ENCODE measurements around the gene CLDN3.

Gene CLDN3

DNA sequence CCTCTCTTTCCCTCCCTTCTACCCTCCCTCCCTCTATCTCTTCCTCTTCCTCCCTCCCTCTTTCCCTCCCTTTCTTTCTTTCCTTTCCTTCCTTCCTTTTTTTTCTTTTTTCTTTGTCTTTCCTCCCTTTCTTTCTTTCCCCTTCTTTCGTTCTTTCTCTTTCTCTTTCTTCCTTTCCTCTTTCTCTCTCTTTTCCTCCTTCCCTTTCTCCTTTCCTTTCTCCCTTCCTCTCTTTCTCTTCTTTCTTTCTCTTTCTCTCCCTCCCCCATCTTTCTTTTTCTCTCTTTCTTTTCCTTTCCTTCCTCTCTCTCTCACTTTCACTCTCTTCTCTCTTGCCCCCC is 7.4 kb downstream of the CLDN3 start:
- Histone ChIP-seq H3K36me3 (replicated peaks) (no peaks in the 10 kb centered on the region), H3K27me3 (replicated peaks) (no peaks in the 10 kb centered on the region), H3K4me3 (ENCODE audit: low read depth, low read length) (no peak overlapping the region), H3K27ac (no peak overlapping the region)
- TF ChIP-seq CTCF (IDR thresholded peaks at IDR 0.05; ENCODE audit: low read depth, low read length, missing control alignments) = no peak
- no peak for DNase-seq
- in situ Hi-C loops (cut with HindIII; ENCODE audit: low pct_ligation_motif_present, low sequenced_read_pairs) = no loop called here

- no peak for DNase-seq
- H3K4me3 ChIP-seq (ENCODE audit: low read depth, low read length) = no peak overlapping the region
- H3K36me3 ChIP-seq (replicated peaks) = no peaks in the 10 kb centered on the region
- in situ Hi-C loops (cut with HindIII; ENCODE audit: low pct_ligation_motif_present, low sequenced_read_pairs) = no loop called here
- no peaks in the 10 kb centered on the region for H3K27me3 ChIP-seq (replicated peaks)
- H3K27ac ChIP-seq = no peak overlapping the region
- no peak for TF ChIP-seq CTCF (IDR thresholded peaks at IDR 0.05; ENCODE audit: low read depth, low read length, missing control alignments)
These were observed 8.0 kb downstream of the CLDN3 start for GRCh38 chr7:73761854-73762658.

GRCh38 chr7:73758581-73759138 is 11.4 kb downstream of the CLDN3 start:
- TF ChIP-seq CTCF (IDR thresholded peaks at IDR 0.05; ENCODE audit: low read depth, low read length, missing control alignments) = no peak
- Histone ChIP-seq H3K27me3 (replicated peaks) (no peaks in the 10 kb centered on the region), H3K36me3 (replicated peaks) (no peaks in the 10 kb centered on the region), H3K4me3 (ENCODE audit: low read depth, low read length) (no peak overlapping the region), H3K27ac (no peak overlapping the region)
- DNase-seq = no peak
- in situ Hi-C loops (cut with HindIII; ENCODE audit: low pct_ligation_motif_present, low sequenced_read_pairs) = no loop called here

DNA sequence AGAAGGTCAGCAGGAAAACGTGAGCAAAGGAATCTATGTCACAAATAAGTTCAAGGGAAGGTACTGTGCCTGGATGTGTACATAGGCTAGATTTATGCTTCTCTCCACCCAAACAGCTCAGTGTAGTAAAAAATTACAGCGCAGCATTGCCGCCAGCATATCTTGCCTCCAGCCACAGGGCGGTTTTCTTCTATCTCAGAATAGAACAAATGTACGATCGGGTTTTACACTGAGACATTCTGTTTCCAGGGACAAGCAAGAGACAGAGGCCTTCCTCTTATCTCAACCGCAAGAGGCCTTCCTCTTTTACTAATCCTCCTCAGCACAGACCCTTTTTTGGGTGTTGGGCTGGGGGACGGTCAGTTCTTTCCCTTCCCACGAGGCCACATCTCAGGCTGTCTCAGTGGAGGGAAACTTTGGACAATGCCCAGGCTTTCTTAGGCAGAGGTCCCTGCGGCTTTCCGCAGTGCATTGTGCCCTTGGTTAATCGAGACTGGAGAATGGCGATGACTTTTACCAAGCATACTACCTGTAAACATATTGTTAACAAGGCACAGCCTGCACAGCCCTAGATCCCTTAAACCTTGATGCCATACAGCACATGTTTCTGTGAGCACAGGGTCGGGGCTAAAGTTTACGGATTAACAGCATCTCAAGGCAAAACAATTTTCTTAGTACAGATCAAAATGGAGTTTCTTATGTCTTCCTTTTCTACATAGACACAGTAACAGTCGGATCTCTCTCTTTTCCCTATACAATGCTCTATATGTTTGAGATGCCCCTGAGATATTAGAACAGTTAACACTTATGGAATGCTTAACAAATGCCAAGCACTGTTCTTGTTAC is 19.9 kb downstream of the CLDN3 start:
- DNase-seq = no peak
- in situ Hi-C loops (cut with HindIII; ENCODE audit: low pct_ligation_motif_present, low sequenced_read_pairs) = no loop called here
- H3K4me3 ChIP-seq (ENCODE audit: low read depth, low read length) = no peak overlapping the region
- no peaks in the 10 kb centered on the region for H3K27me3 ChIP-seq (replicated peaks)
- no peak overlapping the region for H3K27ac ChIP-seq
- TF ChIP-seq CTCF (IDR thresholded peaks at IDR 0.05; ENCODE audit: low read depth, low read length, missing control alignments) = no peak
- H3K36me3 ChIP-seq (replicated peaks) = no peaks in the 10 kb centered on the region

DNA sequence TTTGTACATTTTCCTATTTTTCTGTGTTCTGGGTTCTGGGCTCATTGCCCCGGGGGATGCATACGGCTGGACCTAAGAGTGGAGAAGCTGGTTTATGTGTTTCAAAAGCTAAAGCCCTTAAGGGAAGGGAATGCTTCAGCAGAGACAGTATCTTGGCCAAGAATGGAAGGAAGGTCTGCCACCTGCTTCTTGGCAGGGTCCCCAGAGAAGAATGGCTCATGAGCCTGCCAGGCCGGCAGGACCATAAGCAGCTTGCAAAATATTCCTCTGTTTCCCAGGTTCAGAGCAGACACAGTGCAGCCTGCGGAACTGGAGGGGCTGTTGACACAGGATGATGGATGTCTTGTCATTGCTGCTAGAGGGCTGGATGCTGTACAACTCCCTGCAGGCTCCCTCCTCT is 23.7 kb downstream of the CLDN3 start:
- in situ Hi-C loops (cut with HindIII; ENCODE audit: low pct_ligation_motif_present, low sequenced_read_pairs) = no loop called here
- no peak for TF ChIP-seq CTCF (IDR thresholded peaks at IDR 0.05; ENCODE audit: low read depth, low read length, missing control alignments)
- Histone ChIP-seq H3K27ac (no peak overlapping the region), H3K36me3 (replicated peaks) (no peaks in the 10 kb centered on the region), H3K27me3 (replicated peaks) (no peaks in the 10 kb centered on the region), H3K4me3 (ENCODE audit: low read depth, low read length) (no peak overlapping the region)
- no peak for DNase-seq

Measured in brain microvascular endothelial cell (primary cell).